Ovary (tissue), 9 donors: ENCODE data around the gene FKBP15. TPM values are rescaled to one million over a fixed set of nuclear protein-coding genes. Genes with fewer than 3 reads are reported as not detected.

Experiments used
- DNase-seq, 5 donors: peaks; one replicate each; pipeline ENCODE4 v3.0.0-alpha.2; 2019 to 2020
- H3K27ac ChIP-seq, 2 donors: fragments of 200-600 bp; one replicate each; pipeline versions ENCODE4 v1.5.1 to v1.8.0; 2019 to 2022
- H3K27me3 ChIP-seq: fragments of 200-600 bp; one replicate; pipeline ENCODE4 v1.8.0; 2022
- H3K36me3 ChIP-seq: fragments of 200-600 bp; sonication (generic); one replicate; pipeline ENCODE4 v1.5.1; 2019
- H3K4me1 ChIP-seq: one replicate; pipeline ENCODE4 v1.8.1; 2013; ENCODE audit warnings: mild to moderate bottlenecking, moderate library complexity; ENCODE audit not compliant: insufficient read depth
- H3K4me3 ChIP-seq: fragments of 200-600 bp; sonication (generic); one replicate; pipeline ENCODE4 v1.5.1; 2017
- H3K9me3 ChIP-seq, 2 donors: fragments of 200-600 bp in 1 of 2; sonication (generic) in 1 of 2; one replicate each; pipeline versions ENCODE4 v1.5.1 to v1.8.1; 2013 to 2019; ENCODE audit warnings: mild to moderate bottlenecking in 1 of 2, moderate library complexity in 1 of 2
- EP300 ChIP-seq: sonication (generic); formaldehyde crosslinking; IDR thresholded peaks from one replicate; pipeline ENCODE4 v1.6.1; 2017; ENCODE audit warnings: antibody characterized with exemption
- POLR2A ChIP-seq: fragments of 450-650 bp; IDR thresholded peaks from one replicate; pipeline ENCODE4 v1.6.1; 2017; ENCODE audit warnings: antibody characterized with exemption, mild to moderate bottlenecking, moderate library complexity
- WGBS, 3 donors: extraction: QIAGEN DNeasy Blood & Tissue Kit in 1 of 3; methylation state at CpG; one replicate each; pipeline versions ENCODE4 v1.1.5 to v1.1.7; 2013 to 2017; 5-methylcytosine and 5-hydroxymethylcytosine counted together
- intact Hi-C, 4 donors: fragments of 100-400 bp; cut with DNase I; formaldehyde crosslinking; loops; one replicate each; pipeline versions ENCODE4 v1.11.0 to v1.15.1; 2022 to 2023
- polyA plus RNA-seq, 2 donors: library from polyadenylated mRNA; stranded (reverse); fragments of 200-250 nt in 1 of 2; fragments of 350-450 nt in 1 of 2; fragmentation: Illumina TruSeq in 1 of 2; extraction: RNeasy Lipid Tissue Mini Kit (QIAGEN cat#74804) in 1 of 2; gene quantifications; one replicate each; pipeline ENCODE4 v1.2.3, GENCODE V29; 2013 to 2014
- total RNA-seq, 7 donors: library from RNA; depleted of rRNA in 2 of 7; stranded (reverse); fragments of >200 nt in 2 of 7; fragmentation: NEBNext Ultra II Directional in 3 of 7; extraction: Animal tissue kit (Norgen Biotek cat#: 25700) in 3 of 7; gene quantifications; one replicate each; pipeline versions ENCODE4 v1.1.0 to v1.2.4, GENCODE V29; 2016 to 2023
- TF ChIP-seq, protein P1 (sequence below), 3 donors: fragments of 450-650 bp in 2 of 3; fragments of 200-600 bp in 1 of 3; IDR thresholded peaks; one replicate each; pipeline versions ENCODE4 v1.5.1 to v1.8.0; 2016 to 2022; ENCODE audit warnings: antibody characterized with exemption in 3 of 3, mild to moderate bottlenecking in 1 of 3
- donor health status: DM: no; HTN: no; CAD: no; lungs with moderate emphysema.
- donor health status: DM: no; HTN: no; CAD: no.
- donor health status: Bipolar disorder and iron deficiency.
- donor health status: DM: yes; HTN: yes; CAD: no.
- donor health status: DM: no; HTN: no; CAD: no.
- donor health status: DM: yes; HTN: yes; CAD: no.

FKBP15 gene
- total and polyA plus RNA-seq, 9 donors = 10.9 to 32.9 (median 20.2) TPM

DNA sequence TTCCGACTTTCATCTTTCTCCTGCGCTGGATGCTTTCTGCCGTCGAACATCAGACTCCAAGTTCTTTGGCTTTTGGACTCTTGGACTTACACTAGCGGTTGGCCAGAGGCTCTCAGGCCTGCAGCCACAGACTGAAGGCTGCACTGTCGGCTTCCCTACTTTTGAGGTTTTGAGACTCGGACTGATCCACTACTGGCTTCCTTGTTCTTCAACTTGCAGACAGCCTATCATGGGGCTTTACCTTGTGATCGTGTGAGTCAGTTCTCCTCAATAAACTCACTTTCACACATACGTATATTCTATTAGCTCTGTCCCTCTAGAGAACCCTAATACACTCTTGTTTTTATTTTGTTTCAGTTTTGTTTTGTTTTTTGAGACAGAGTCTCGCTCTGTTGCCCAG, 10.3 kb downstream of the FKBP15 start:
- Histone ChIP-seq H3K27ac (no peak overlapping the region), H3K4me3 (no peak overlapping the region), H3K27me3 (no peaks in the 10 kb centered on the region), H3K9me3 (no peaks in the 10 kb centered on the region), H3K4me1 (no peaks in the 10 kb centered on the region), H3K36me3 (no peaks in the 10 kb centered on the region)
- intact Hi-C loops = no loop called here
- TF ChIP-seq, protein P1, sequence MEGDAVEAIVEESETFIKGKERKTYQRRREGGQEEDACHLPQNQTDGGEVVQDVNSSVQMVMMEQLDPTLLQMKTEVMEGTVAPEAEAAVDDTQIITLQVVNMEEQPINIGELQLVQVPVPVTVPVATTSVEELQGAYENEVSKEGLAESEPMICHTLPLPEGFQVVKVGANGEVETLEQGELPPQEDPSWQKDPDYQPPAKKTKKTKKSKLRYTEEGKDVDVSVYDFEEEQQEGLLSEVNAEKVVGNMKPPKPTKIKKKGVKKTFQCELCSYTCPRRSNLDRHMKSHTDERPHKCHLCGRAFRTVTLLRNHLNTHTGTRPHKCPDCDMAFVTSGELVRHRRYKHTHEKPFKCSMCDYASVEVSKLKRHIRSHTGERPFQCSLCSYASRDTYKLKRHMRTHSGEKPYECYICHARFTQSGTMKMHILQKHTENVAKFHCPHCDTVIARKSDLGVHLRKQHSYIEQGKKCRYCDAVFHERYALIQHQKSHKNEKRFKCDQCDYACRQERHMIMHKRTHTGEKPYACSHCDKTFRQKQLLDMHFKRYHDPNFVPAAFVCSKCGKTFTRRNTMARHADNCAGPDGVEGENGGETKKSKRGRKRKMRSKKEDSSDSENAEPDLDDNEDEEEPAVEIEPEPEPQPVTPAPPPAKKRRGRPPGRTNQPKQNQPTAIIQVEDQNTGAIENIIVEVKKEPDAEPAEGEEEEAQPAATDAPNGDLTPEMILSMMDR (IDR thresholded peaks at IDR 0.05) = no peak
- TF ChIP-seq POLR2A (no peak), EP300 (no peak)
- WGBS, 3 donors = 92 to 96% (median 93%) methylated on average over 10 of the region's 10 CpGs
- no peak for DNase-seq

DNA sequence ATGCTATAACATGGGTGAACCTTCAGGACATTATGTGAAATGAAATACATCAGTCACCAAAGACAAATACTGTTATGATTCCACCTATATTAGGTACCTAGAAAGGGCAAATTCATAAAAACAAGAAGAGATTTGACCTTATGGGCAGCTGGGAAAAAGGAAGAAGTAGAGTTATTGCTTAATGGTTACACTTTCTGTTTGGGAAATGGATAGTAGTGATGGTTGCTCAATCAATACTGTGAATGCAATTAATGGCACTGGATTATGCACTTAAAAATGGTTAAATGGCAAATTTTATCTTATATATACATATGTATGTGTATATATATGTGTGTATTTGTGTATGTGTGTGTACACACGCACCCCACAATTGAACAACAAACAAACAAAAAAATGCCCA, 15.2 kb downstream of the FKBP15 start:
- TF ChIP-seq POLR2A (no peak), EP300 (no peak)
- TF ChIP-seq, protein P1 (IDR thresholded peaks at IDR 0.05) = no peak
- no peak overlapping the region for H3K27ac ChIP-seq
- intact Hi-C loops = no loop called here
- WGBS, 3 donors = 92 to 98% (median 94%) methylated on average over 1 of the region's 1 CpG
- no peak for DNase-seq
- H3K4me1 ChIP-seq = no peaks in the 10 kb centered on the region
- H3K9me3 ChIP-seq = no peaks in the 10 kb centered on the region
- H3K4me3 ChIP-seq = no peak overlapping the region
- H3K36me3 ChIP-seq = no peaks in the 10 kb centered on the region
- no peaks in the 10 kb centered on the region for H3K27me3 ChIP-seq

DNA sequence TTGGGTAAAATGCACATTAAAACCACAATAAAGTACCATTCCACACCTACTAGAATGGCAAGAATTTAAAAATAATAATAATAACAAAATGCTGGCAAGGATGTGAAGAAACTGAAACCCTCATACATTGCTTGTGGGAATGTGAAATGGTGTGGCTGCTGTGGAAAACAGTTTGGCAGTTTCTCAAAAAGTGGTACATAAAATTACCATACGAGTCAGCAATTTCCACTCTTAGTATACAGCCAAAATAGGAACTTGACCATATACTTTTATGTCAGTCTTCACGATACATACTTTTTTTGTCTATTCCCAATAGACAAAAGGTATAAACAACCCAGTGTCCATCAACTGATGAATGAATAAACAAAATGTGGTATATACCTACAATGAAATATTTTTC, 15.6 kb downstream of the FKBP15 start:
- intact Hi-C loops = no loop called here
- no peaks in the 10 kb centered on the region for H3K4me1 ChIP-seq
- H3K9me3 ChIP-seq = no peaks in the 10 kb centered on the region
- DNase-seq = no peak
- TF ChIP-seq EP300 = no peak
- no peak for TF ChIP-seq POLR2A
- TF ChIP-seq, protein P1 (IDR thresholded peaks at IDR 0.05) = no peak
- no peak overlapping the region for H3K27ac ChIP-seq
- no peak overlapping the region for H3K4me3 ChIP-seq
- no peaks in the 10 kb centered on the region for H3K36me3 ChIP-seq
- no peaks in the 10 kb centered on the region for H3K27me3 ChIP-seq
- 88 to 95% (median 93%) methylated on average over 2 of the region's 2 CpGs for WGBS, 3 donors

DNA sequence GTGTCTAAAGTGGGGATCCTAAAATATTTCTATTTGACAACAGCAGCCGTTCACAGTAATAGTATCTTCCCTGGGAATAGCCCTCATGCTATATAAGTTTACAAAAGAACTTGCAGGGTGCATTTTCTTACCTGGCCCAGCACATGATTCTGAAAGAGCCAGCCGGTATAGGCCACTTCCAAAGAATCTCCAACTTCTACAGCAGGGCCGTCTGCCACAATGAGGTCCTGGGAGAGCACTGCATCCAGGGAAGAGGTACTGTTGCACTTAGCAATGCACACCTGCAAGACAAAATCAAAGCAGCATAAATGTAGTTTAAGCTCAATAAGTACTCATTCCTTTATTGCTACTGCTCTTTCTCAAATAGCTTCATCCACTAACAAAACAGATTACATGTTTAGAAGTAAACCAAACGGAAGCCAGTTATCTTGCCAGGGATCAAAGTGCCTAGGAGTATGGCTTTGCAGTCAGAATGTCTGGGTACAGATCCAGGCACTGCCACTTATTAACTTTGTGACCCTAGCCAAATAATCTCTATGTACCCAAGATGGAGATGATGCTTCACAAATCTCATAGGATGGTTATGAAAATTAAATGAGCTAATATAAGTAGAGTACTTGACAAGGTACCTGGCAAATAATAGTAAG, 21.3 kb downstream of the FKBP15 start:
- Histone ChIP-seq H3K36me3 (no peaks in the 10 kb centered on the region), H3K4me3 (no peak overlapping the region), H3K9me3 (no peaks in the 10 kb centered on the region), H3K27me3 (no peaks in the 10 kb centered on the region), H3K4me1 (no peaks in the 10 kb centered on the region), H3K27ac (no peak overlapping the region)
- intact Hi-C loops = no loop called here
- WGBS, 3 donors = 86 to 95% (median 89%) methylated on average over 4 of the region's 4 CpGs
- no peak for DNase-seq
- TF ChIP-seq POLR2A (no peak), EP300 (no peak)
- TF ChIP-seq, protein P1 (IDR thresholded peaks at IDR 0.05) = no peak
